Natural killer cell (primary cell): ENCODE measurements around the gene CWC27. TPM values are rescaled to one million over a fixed set of nuclear protein-coding genes. Genes with fewer than 3 reads are reported as not detected.

ENCODE experiments used
- ATAC-seq, 3 donors: fragments of 150-1000 bp in 2 of 3; fragments of 200-7000 bp in 1 of 3; cut with Tn5 transposase; 1 replicate in 1 of 3; 2 replicates in 2 of 3; pipeline ENCODE4 v1.10.0; 2021; ENCODE audit warnings: mild to moderate bottlenecking in 2 of 3, moderate library complexity in 2 of 3
- DNase-seq, 2 donors: peaks; one replicate each; pipeline versions ENCODE4 v3.0.0 to v3.0.0-alpha.2; 2013 to 2021; ENCODE audit warnings: mixed read lengths in 1 of 2
- H3K27ac ChIP-seq: one replicate; pipeline ENCODE4 v1.5.1; 2013; ENCODE audit warnings: mild to moderate bottlenecking, low read length
- H3K27me3 ChIP-seq: one replicate; pipeline ENCODE4 v1.6.1; 2013; ENCODE audit warnings: low read length; ENCODE audit not compliant: control insufficient read depth, insufficient read depth
- H3K36me3 ChIP-seq: one replicate; pipeline ENCODE4 v1.6.1; 2013; ENCODE audit warnings: low read length; ENCODE audit not compliant: control insufficient read depth, insufficient read depth
- H3K4me1 ChIP-seq: one replicate; pipeline ENCODE4 v1.6.1; 2013; ENCODE audit warnings: low read length; ENCODE audit not compliant: control insufficient read depth, insufficient read depth
- H3K4me3 ChIP-seq: one replicate; pipeline ENCODE4 v1.5.1; 2013; ENCODE audit warnings: low read length
- H3K9me3 ChIP-seq: one replicate; pipeline ENCODE4 v1.6.1; 2013; ENCODE audit warnings: low read length; ENCODE audit not compliant: control insufficient read depth, insufficient read depth
- H3K27ac Mint-ChIP-seq, 2 donors: one replicate each; pipeline ENCODE4 v1.8.0; 2022; ENCODE audit warnings: mild to moderate bottlenecking in 2 of 2, mixed read lengths in 2 of 2, moderate library complexity in 1 of 2
- H3K27me3 Mint-ChIP-seq, 2 donors: one replicate each; pipeline ENCODE4 v1.8.0; 2022; ENCODE audit warnings: low read depth in 2 of 2, mixed read lengths in 2 of 2
- H3K36me3 Mint-ChIP-seq: one replicate; pipeline ENCODE4 v1.8.0; 2022; ENCODE audit warnings: mixed read lengths
- H3K4me1 Mint-ChIP-seq, 2 donors: one replicate each; pipeline ENCODE4 v1.8.0; 2022; ENCODE audit warnings: mixed read lengths in 2 of 2
- H3K4me3 Mint-ChIP-seq: one replicate; pipeline ENCODE4 v1.8.0; 2022; ENCODE audit warnings: mild to moderate bottlenecking, moderate library complexity, mixed read lengths
- H3K9me3 Mint-ChIP-seq, 2 donors: one replicate each; pipeline ENCODE4 v1.8.0; 2022; ENCODE audit warnings: mixed read lengths in 2 of 2
- WGBS: methylation state at CpG from one replicate; pipeline ENCODE4 v1.1.7; 2013; ENCODE audit warnings: missing lambda C conversion rate; ENCODE audit not compliant: insufficient coverage; 5-methylcytosine and 5-hydroxymethylcytosine counted together
- intact Hi-C: fragments of 100-400 bp; cut with micrococcal nuclease; formaldehyde crosslinking; loops from one replicate; pipeline ENCODE4 v1.14.2; 2022
- total RNA-seq, 4 donors: library from RNA; stranded (reverse); fragments of 120-200 nt in 1 of 4; gene quantifications; one replicate each; pipeline versions ENCODE4 v1.2.3 to v1.2.4, GENCODE V29; 2013 to 2022
- TF ChIP-seq, protein P1 (sequence below): fragments of 200-600 bp; IDR thresholded peaks from one replicate; pipeline ENCODE4 v1.8.0; 2022; ENCODE audit warnings: antibody characterized with exemption

CWC27 gene
- total RNA-seq, 3 donors from 2014 or later (not counting 1 experiment from before 2014, with no cell fraction given) = 21.6 to 26.3 (median 25.7) TPM

DNA sequence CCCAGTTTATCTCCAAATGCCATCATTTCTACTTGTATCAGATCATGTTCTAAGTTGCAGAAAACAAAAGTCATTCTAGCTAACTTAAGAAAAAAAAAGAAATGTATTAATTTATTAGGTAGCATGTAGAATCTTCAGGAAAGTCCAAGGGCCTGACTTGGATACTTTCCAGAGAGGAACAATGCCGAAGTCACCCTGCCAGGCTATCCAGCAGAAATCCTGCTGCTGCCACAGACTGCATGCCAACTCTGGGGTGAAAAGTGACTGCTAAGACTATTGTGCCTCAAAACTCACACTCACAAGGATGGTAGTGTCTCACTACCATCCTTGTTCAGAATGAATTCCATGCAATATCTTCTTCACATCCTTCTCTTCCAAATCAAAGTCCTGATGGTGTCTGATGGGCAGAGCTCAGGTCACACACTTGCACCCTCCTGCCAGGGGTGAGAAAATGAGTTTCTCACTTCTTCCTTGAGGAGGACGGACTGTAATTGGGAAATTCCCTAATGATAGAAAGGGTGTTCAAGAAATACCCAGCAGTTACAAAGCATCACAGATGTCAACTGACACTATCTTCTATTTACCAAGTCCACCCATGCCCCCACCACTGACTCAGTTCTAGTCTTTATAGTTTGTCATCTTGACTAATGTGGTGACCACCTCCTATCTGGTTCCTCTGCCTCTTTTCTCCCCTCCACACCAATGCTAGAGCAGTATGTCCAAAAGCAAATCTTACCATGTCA lies 279.4 kb downstream of the CWC27 start:
- no peak overlapping the region for H3K27ac Mint-ChIP-seq
- Histone ChIP-seq H3K27me3 (no peaks in the 10 kb centered on the region), H3K4me3 (no peak overlapping the region), H3K36me3 (no peaks in the 10 kb centered on the region), H3K9me3 (no peaks in the 10 kb centered on the region), H3K4me1 (no peaks in the 10 kb centered on the region), H3K27ac (no peak overlapping the region)
- 78% methylated on average over 1 of the region's 2 CpGs for WGBS
- no peaks in the 10 kb centered on the region for H3K9me3 Mint-ChIP-seq
- H3K36me3 Mint-ChIP-seq = no peaks in the 10 kb centered on the region
- no peak overlapping the region for H3K4me3 Mint-ChIP-seq
- no peaks in the 10 kb centered on the region for H3K4me1 Mint-ChIP-seq
- H3K27me3 Mint-ChIP-seq = no peaks in the 10 kb centered on the region
- ATAC-seq (peak; percentile 24 to 72 (median 69)), DNase-seq (no peak)
- intact Hi-C loops = no loop called here
- TF ChIP-seq, protein P1, sequence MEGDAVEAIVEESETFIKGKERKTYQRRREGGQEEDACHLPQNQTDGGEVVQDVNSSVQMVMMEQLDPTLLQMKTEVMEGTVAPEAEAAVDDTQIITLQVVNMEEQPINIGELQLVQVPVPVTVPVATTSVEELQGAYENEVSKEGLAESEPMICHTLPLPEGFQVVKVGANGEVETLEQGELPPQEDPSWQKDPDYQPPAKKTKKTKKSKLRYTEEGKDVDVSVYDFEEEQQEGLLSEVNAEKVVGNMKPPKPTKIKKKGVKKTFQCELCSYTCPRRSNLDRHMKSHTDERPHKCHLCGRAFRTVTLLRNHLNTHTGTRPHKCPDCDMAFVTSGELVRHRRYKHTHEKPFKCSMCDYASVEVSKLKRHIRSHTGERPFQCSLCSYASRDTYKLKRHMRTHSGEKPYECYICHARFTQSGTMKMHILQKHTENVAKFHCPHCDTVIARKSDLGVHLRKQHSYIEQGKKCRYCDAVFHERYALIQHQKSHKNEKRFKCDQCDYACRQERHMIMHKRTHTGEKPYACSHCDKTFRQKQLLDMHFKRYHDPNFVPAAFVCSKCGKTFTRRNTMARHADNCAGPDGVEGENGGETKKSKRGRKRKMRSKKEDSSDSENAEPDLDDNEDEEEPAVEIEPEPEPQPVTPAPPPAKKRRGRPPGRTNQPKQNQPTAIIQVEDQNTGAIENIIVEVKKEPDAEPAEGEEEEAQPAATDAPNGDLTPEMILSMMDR = no peak

DNA sequence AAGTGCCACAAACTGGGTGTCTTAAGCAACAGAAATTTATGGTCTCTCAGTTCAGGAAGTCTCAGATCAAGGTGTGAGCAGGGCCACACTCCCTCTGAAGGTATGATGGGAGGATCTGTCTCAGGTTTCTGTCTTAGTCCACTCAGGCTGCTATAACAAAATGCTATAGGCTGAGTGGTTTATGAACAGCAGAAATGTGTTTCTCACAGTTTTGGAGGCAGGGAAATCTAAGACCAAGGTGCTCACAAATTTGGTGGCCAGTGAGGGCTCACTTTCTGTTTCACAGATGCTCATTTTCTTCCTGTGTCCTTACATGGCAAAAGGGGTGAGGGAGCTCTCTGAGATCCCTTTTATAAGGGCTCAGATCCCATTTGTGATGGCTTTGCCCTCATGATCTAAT lies 281.4 kb downstream of the CWC27 start:
- Mint-ChIP-seq H3K4me1 (no peaks in the 10 kb centered on the region), H3K27ac (no peak overlapping the region), H3K4me3 (no peak overlapping the region), H3K36me3 (no peaks in the 10 kb centered on the region), H3K9me3 (no peaks in the 10 kb centered on the region), H3K27me3 (peaks cover 0 to 4% of the 10 kb centered on the region in 2 donors)
- no peak overlapping the region for H3K27ac ChIP-seq
- H3K27me3 ChIP-seq = no peaks in the 10 kb centered on the region
- DNase-seq (no peak), ATAC-seq (peak in 2 of 3 donors; percentile 31 to 50)
- no peaks in the 10 kb centered on the region for H3K9me3 ChIP-seq
- no peaks in the 10 kb centered on the region for H3K36me3 ChIP-seq
- no peaks in the 10 kb centered on the region for H3K4me1 ChIP-seq
- TF ChIP-seq, protein P1 = no peak
- intact Hi-C loops = no loop called here
- H3K4me3 ChIP-seq = no peak overlapping the region

DNA sequence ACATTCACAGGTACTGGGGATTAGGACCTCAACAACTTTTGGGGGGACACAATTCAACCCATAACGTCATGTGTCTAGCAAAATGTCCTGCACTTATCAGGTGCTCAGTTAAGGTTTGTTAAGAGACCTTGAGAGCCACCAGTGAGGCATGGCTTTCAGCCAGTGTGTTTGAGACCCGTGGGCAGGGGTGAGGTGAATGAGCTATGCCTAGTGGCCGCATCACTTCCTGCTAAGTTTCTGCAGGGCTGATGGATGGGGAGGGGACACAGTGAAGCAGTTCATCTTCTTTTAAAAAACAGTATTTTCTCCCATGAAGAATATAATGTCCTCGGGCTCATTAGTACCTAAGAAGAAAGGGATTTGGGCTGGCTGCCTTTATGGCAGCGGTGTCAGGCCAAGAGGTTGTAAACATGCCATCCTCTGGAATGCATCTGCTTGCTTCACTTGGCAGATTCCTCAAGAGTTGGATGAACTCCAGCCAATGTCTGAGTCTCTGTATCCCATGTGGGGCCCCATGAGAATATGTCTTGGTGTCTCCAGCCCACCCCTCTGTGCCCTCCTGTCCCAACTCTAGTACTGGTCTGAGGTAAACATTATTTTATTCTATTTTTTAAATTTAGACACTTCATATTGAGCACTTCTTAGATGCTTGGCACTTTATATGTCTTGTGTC lies 282.2 kb downstream of the CWC27 start:
- no peak overlapping the region for H3K4me3 Mint-ChIP-seq
- intact Hi-C loops = no loop called here
- Histone ChIP-seq H3K4me3 (no peak overlapping the region), H3K36me3 (no peaks in the 10 kb centered on the region), H3K9me3 (no peaks in the 10 kb centered on the region), H3K27me3 (no peaks in the 10 kb centered on the region), H3K4me1 (no peaks in the 10 kb centered on the region), H3K27ac (no peak overlapping the region)
- H3K36me3 Mint-ChIP-seq = no peaks in the 10 kb centered on the region
- no peaks in the 10 kb centered on the region for H3K4me1 Mint-ChIP-seq
- no peak overlapping the region for H3K27ac Mint-ChIP-seq
- no peaks in the 10 kb centered on the region for H3K9me3 Mint-ChIP-seq
- DNase-seq (no peak), ATAC-seq (no peak)
- H3K27me3 Mint-ChIP-seq = peaks cover 0 to 4% of the 10 kb centered on the region in 2 donors
- 83% methylated on average over 5 of the region's 5 CpGs for WGBS
- TF ChIP-seq, protein P1 = no peak
